Measurements from ENCODE around the gene NFAT5.

DNA sequence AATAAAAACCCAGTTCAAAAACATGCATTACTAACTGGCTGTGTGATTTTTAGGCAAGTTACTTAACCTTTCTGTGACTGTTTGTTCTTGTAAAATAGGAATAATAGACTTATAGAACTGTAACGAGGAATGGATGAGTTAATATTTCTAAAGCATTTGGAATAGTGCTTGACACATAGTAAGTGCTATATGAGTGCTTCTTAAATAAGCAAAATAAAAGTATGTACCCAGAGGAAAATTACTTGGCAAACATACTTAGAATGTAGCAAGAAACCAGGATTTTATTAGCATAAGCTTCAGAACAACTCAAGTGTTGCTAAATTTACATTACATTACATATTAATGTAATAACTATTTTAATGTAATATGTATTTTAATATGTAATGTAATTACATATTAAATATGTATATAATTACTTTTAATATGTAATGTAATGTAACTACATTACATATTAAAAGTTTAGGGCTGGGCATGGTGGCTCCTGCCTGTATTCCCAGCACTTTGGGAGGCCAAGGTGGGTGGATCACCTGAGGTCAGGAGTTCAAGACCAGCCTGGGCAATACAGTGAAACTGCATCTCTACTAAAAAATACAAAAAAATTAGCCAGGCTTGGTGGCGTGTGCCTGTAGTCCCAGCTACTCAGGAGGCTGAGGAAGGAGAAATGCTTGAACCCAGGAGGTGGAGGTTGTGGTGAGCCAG lies 14.2 kb downstream of the NFAT5 start:
- TF ChIP-seq CTCF (IDR thresholded peaks at IDR 0.05) (no peak), POLR2AphosphoS5 (IDR thresholded peaks at IDR 0.05) (no peak), POLR2A (IDR thresholded peaks at IDR 0.05) (no peak), EP300 (IDR thresholded peaks at IDR 0.05) (no peak)
